HG03432 (cell line): Measurements from ENCODE around the gene PAPSS2.
"Not testable (repeated sequence)": the region's sequence is repeated elsewhere in the genome, so short reads cannot be mapped to it uniquely, and the experiment has no call there.

Experiments
- ATAC-seq: cut with Tn5 transposase; IDR thresholded peaks from one replicate; pipeline ENCODE4 v1.9.1; 2021; ENCODE audit warnings: mild to moderate bottlenecking, moderate library complexity; ENCODE audit not compliant: unreplicated experiment

The PAPSS2 gene

DNA sequence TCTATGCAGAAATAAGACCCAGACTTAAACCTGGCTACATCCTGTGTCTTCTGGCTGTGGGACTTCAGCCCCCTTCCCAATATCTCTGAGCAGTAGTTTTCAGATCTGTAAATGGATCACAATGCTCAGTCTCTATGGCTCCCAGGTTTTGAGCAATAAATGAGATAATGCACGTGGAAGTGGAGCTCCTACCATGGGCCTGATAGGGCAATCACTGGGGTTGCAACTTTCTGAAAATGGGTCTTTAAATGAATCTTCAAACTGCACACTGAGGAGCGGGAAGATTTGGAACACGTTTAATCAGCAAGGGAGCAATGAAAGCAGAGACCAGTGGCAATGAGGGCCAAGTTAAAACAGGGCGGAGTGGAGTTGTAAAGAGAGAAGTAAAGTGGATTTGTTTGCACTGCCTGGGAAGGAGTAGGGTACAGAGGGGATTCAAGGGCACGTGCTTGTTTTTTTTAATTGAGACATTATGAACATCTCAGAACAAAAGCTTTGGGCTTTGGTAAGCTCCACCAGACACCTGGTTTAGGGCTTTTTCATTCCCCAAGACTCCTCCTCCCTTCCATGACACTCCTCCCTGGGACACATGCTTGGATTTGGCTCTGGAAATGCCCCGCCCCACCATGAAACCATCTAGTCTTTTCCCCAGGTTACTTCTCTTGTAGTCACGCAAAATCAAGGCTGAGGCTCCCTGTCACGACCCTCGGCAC, 42.7 kb downstream of the PAPSS2 start:
- no peak for ATAC-seq

DNA sequence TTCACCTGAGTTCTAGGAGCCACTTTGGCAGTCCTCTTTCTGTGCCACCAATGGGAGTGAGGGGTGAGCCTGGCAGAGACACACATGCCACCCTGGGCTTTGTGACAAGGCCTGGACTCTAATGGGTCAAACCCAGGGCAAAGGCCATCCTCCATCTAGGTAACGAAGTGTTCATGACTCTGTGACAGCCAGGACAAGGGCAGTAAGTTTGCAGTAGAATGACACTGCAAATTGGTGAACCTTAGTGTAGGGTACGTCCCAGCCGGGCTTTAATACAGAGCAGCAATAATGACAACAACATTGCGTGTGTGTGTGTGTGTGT, 43.3 kb downstream of the PAPSS2 start:
- ATAC-seq, result no peak

DNA sequence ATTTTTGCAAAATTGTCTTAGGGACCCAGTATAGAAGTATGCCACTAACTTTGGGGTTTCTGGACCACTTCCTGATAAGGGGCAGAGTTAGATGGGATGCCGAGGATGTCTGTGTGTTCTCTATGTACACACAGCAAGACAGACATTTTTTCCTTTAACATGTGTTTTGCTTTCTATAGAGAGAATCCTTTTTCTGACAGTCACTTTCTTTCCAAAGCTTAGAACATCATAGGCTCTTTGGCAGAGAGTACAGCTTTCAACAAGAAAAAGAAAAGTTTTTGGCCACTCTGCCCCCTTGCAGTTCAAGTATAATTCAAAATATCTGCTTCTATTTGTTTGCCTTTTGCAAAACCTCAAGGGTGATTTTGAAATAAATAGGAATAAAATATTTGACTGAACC, 44.1 kb downstream of the PAPSS2 start:
- ATAC-seq, result no peak

DNA sequence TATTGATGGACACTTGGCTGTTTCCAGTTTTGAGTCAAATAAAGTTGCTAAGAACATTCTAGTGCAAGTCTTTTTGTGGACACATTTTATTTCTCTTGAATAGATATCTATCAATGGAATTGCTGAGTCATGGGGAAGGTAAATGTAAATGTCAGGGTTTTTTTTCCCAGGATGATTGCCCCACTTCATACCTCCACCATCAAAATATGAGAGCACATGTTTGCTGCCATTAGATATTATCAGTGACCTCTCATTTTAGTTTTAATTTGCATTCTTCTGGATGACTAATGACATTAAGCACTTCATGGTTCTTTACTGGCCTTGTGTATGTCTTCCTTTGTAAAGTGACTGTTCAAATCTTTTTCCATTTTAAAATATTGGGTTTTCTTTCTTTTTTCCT, 45.7 kb downstream of the PAPSS2 start:
- no peak for ATAC-seq

DNA sequence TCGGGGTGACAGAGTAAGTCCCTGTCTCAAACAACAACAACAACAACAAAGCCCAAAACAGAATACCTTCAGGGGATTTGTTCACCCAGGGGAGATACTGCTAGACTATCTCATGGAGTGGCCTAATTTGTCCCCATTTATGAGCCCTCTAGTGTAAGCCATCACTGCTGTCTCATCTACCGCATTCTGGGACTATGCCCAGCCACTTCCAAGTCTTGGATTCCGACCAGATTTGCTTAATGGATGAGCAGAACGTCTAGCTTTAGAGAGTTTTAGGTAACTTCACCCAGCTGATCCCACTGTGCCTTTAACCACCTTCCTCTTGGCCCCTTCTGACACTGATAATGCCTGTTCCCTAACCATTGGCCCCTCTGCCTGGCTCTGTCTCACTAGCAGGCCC, 47.1 kb downstream of the PAPSS2 start:
- ATAC-seq, result no peak

DNA sequence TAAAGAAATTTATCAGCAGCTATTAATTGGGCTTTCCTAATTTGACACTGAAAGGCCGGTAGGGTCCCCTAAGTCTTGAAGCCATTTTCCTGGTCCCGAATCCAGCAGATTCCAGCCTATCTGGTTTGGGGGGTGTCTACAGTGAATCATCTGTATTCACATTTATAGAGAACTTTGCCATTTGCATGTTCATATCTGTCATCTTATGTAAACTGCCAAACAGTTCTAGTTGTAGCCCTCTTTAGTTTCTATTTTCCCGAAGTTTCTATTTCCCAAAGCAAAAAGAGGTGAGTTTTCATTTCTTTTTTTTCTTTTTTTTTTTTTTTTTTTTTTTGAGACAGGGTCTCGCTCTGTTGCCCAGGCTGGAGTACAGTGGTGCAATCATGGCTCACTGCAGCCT, 47.6 kb downstream of the PAPSS2 start:
- ATAC-seq, result no peak

DNA sequence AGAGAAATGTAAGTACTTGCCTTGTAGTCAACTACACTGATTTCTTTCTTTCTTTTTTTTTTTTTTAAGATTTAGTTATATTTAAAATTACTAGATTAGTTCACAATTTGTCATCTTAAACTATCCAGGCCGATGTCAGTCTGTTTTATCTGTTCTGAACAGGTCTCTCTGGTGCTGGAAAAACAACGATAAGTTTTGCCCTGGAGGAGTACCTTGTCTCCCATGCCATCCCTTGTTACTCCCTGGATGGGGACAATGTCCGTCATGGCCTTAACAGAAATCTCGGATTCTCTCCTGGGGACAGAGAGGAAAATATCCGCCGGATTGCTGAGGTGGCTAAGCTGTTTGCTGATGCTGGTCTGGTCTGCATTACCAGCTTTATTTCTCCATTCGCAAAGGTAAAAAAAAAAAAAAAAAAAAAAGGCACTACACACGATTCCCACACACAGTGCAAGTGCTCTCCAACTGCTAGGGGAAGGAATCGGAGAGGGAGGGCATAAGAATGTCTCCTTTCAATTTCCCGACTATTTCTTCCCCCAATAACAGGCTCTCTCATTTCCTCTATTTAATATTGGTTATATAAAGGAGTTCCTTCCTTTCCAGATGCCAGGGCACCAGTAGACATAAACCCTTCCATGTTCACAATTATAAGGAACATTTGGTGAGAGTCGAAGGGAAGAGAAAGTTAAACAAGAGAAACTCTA, 53.4 kb downstream of the PAPSS2 start:
- ATAC-seq, result no peak

DNA sequence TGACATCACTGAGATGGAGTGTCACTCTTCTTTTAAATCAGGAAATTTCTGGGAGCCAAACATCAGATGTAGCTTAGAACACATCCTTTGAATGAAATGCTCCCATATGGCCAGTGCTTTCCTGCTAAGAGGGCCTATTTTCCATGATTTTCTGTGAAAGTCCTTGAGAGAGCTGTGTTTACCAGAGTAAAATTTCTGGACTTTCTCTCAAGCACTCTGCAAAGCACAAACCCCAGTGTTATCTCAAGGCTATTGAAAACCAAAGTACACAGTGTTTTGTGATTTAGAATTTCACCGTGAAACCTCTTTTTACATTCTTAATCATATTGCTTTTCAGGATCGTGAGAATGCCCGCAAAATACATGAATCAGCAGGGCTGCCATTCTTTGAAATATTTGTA, 54.0 kb downstream of the PAPSS2 start:
- no peak for ATAC-seq

DNA sequence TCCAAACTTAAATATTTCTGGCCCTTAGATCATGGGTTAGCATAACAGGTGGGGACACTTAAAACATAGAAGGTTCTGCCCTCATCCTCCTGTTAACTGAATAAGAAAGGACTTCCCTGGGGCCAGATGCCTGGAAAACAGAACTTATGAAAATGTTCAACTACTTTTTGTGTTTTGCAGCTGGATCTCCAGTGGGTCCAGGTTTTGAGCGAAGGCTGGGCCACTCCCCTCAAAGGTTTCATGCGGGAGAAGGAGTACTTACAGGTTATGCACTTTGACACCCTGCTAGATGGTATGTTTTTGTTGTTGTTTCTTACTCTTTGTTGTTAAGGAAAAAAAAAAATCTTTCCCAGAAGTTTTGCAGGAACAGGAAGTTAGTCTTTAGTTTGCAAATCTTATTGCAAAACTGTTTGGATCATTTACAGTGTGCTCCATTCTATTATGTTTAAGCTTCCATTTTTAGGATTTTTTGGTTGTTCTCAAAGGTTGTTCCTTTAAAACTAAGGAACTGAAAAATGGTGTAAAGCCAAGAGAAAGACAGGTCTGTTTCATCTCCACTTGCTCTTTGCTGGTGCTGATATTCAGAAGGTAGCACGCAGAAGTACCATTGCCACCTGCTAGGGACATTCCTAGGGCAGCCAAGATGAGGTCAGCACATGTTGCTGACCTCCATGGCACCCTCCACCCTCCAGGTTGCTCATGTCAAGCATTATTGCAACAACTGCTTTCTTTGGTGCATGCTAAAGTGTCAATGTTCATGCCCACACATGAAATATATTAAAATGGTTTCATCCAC, 56.1 kb downstream of the PAPSS2 start:
- no peak for ATAC-seq

DNA sequence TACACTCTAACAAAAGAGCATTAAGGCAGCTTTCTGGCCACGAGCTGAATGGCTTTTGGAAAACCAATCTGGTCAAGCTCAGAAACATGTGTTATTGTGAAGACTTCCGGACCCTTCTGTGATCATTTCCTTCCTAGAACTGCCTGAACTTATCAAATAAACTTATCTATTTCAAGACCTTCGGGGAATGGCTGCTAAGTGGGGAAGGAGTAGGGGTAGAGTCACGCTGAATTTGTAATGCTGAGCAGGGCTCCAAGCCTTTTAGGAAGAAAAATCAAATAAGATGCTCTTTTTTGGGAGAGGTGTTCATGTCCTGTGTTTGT, 56.6 kb downstream of the PAPSS2 start:
- no peak for ATAC-seq

DNA sequence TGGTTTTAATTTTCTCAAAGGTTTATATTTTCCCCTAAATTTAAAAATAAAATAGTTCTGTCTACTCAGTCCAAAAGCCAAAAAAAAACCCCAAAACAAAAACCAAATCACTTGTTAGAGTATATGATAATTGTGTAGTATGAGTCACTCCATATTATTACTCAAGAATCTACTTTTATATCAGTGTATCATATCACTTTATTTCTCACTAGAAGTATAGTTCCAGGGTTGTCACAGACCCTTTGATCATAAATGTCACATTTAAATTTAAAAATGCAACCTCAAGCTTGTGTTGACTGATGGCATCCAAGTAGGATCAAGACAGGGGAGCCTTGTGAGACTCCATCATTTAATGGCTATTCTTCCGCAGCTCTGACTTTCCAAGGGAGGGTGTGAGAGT, 61.0 kb downstream of the PAPSS2 start:
- no peak for ATAC-seq

DNA sequence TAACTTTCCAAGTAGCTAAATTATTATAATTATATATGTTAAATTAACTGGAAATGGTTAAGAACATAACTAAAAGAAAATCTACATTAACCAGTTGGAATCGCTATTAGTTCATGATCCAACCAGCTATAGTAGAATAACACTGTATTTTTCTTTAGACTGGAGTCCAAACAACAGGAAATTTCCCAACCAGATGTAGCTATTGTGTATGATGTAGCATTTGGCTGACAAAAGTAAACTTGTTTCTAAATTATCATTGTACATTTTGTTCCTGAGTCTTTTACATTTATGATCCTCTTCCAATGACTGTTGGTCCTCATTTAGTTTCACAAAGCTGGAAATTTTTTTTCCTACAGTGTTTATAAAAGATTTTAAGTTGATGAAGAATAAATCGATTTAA, 62.1 kb downstream of the PAPSS2 start:
- ATAC-seq, result no peak

DNA sequence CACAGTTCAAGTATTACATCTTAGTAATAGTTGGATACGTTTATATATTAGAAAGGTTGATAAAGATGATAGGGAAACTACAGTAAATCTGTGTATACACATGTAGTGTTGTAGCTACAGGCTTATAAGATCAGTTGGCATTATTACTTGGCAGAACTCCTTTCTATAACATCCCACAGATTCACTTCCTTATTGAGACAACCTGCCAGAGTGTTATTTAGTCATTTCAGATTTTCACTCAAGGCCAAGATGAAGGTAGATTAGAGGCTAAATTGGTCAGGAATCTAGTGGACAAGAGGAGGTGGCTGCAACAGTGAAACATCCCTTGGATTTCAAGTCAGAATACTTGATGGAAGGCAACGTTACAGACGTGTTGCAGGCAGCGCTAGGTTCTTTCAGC, 63.0 kb downstream of the PAPSS2 start:
- no peak for ATAC-seq

DNA sequence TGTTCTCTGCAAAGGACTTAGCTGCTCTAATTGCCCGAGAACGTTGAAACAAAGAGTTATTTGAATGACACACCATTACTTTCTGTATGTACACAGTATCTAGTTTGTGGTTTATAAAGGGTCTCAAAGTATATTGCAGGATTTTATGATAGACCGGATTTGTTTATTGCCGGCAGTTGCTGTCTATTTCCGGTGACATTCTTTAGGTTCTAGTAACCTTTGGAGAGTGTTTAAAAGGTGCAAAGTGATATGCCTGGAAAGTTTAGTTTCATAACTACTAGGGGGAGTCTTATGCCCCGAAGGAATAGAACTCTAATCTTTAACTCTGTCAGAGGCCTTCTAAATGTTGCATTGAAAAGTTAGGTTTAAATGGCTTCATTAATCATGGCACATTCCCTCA, 63.8 kb downstream of the PAPSS2 start:
- no peak for ATAC-seq

DNA sequence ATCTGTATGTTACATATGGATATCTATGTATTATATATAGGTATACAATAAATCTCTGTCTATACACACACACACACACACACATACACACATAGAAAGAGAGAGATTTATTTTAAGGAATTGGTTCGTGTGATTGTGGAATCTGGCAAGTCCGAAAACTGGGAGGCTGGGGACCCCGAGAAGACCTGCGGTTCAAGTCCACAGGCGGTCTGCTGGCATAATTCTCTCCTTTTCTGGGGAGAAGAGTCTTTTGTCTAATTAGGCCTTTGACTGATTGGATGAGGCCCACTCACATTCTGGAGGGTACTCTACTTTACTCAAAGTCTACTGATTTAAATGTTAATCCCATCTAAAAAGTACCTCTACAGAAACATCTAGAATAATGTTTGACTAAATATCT, 65.1 kb downstream of the PAPSS2 start:
- no peak for ATAC-seq

DNA sequence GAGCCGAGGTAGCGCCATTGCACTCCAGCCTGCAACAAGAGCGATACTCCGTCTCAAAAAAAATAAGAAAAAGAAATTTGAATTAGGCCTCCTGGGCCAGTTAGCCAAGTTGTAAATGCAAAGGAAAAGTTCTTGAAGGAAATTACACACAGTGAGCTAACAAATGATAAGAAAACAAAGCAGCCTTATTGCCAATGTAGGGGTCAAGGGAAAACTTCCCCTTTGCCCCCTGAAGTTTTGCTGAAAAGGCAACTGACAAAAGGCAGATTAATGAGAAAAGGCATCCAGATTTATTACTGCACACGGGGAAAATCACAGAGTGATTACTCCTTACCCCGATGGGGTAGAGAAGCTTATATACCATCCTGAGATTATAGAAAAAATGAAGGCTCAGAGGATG, 70.3 kb downstream of the PAPSS2 start:
- ATAC-seq, result no peak

DNA sequence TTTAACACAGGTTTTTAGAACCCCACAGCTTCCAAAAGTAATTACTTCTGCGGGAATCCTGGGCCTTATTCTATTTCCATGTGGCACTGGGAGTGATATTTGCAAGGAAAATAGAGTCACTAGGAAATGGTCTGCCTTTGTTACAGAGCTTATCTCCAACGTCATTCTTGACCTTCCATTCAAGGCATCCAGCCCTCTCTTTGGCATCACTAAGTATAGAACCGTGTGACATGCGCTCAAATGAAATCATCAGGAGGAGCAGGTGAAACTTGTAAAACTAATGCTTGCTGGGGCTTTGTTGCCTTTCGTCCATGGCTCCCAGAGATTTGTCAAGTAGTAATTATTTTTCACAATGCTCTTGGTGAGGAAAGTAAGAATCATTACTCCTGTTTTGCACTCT, 73.4 kb downstream of the PAPSS2 start:
- ATAC-seq, result no peak

DNA sequence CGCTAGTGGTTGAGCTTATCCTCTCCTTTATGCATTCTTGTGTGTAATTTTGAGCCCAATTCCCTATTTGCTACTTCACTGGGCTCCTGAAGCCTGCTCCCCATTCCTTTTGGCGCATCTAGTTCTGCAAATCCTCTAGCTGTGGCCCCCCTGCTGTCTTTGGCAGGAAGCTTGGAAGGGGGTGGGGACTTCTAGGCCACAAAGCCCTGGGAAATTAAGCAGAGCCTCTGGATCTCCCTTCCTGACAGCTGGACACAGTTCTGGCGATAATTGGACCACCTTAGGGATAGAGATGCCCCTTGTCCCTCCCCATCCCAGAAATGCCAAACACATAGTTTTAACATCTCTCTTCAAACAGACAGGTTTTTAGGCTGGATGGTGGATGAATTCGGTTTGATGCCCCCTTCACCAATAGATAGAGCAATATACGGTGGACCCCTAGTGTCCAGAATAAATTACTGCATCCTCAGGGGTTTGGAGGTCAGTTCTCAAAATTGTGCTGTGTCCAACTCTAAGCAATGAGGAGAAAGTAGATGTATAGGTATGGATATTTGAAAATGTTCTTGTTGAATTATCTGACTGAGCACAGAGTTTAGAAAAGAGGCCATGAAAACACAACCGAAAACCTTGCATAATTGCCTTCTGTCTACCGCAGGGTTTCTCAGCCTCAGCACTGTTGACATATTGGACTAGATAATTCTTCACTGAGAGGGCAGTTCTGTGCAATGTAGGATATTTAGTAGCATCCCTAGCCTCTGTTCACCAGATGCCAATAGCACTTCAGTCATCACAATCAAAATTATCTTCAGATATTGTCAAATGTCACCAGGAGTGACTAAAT, 75.5 kb downstream of the PAPSS2 start:
- no peak for ATAC-seq

DNA sequence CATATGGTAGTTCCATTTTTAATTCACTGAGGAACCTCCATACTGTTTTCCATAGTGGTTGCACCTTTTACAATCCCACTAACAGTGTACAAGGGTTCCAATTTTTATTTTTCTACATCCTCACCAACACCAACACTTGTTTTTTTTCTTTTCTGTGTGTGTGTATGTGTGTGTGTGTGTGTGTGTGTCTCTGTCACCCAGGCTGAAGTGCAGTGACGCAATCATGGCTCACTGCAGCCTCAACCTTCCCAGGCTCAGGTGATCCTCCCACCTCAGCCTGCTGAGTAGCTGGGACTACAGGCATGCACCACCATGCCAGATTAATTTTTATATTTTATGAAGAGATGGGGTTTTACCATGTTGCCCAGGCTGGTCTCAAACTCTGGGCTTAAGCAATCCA, 78.6 kb downstream of the PAPSS2 start:
- not testable (repeated sequence) for ATAC-seq

DNA sequence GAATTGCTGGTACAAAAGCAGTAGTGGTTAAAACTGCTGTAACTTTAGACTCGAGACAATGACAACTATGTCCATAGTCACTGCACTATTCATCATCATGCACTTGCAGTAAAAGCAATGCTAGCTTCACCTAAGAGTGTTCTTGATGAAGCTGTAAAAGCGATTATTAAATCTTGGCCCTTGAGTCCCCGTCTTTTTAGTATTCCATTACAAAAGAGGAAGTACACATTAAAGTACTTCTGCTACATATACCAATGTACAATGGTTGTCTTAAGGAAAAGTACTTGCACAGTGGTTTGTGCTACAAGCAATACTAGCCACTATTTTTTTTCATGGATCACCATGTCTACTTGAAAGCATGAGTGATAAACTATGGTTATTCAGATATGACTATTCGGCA, 80.0 kb downstream of the PAPSS2 start:
- no peak for ATAC-seq

DNA sequence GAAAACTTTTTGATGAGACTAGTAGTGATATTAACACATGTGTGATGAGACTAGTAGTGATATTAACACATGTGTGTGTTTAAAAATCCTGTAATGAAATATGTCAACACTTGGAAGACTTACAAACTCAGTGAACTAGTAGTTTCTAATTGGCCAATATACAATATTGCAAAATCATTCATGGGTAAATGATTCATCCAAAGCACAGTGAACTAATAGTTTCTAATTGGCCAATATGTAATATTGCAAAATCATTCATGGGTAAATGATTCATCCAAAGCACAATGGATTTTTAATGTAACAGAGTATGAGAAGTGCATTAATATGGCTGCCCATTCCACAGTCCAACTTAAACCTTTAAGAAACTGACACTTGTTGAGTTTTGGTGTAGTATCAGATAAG, 80.6 kb downstream of the PAPSS2 start:
- no peak for ATAC-seq
